Endodermal cell (in vitro differentiated cells): Measurements from ENCODE around the gene KLHL17. TPM values are rescaled to one million over a fixed set of nuclear protein-coding genes. Genes with fewer than 3 reads are reported as not detected.
"Not testable (repeated sequence)": the region's sequence is repeated elsewhere in the genome, so short reads cannot be mapped to it uniquely, and the experiment has no call there.

Experiments
- DNase-seq: peaks from one replicate; pipeline ENCODE4 v3.0.0-alpha.2; 2017
- H3K27ac ChIP-seq: 2 replicates; pipeline ENCODE4 v1.5.1; 2013; ENCODE audit warnings: mild to moderate bottlenecking, low read depth, low read length, moderate library complexity
- H3K27me3 ChIP-seq: 2 replicates; pipeline ENCODE4 v1.6.1; 2013; ENCODE audit warnings: mild to moderate bottlenecking, low read length, moderate library complexity; ENCODE audit not compliant: insufficient read depth, control insufficient read depth, poor library complexity, severe bottlenecking
- H3K36me3 ChIP-seq: 2 replicates; pipeline ENCODE4 v1.7.0; 2013; ENCODE audit warnings: mild to moderate bottlenecking, low read length, moderate library complexity; ENCODE audit not compliant: control insufficient read depth, insufficient read depth
- H3K4me1 ChIP-seq: one replicate; pipeline ENCODE4 v1.7.0; 2013; ENCODE audit warnings: low read length; ENCODE audit not compliant: control insufficient read depth, insufficient read depth
- H3K4me3 ChIP-seq: 2 replicates; pipeline ENCODE4 v1.5.1; 2013; ENCODE audit warnings: mild to moderate bottlenecking, low read length, moderate library complexity
- H3K9ac ChIP-seq: 2 replicates; pipeline ENCODE4 v1.6.1; 2013; ENCODE audit warnings: mild to moderate bottlenecking, low read length, moderate library complexity; ENCODE audit not compliant: poor library complexity, severe bottlenecking; ENCODE audit errors: extremely low read depth
- H3K9me3 ChIP-seq: 2 replicates; pipeline ENCODE4 v1.6.1; 2013; ENCODE audit warnings: mild to moderate bottlenecking, low read length, moderate library complexity; ENCODE audit not compliant: control insufficient read depth
- H3K27ac Mint-ChIP-seq: 2 replicates; pipeline ENCODE4 v1.8.0; 2020; ENCODE audit warnings: mixed read lengths
- H3K27me3 Mint-ChIP-seq: 2 replicates; pipeline ENCODE4 v1.8.0; 2021; ENCODE audit warnings: mild to moderate bottlenecking, mixed read lengths; ENCODE audit not compliant: insufficient read depth
- H3K36me3 Mint-ChIP-seq: 2 replicates; pipeline ENCODE4 v1.8.0; 2020; ENCODE audit warnings: low read depth, mixed read lengths
- H3K4me1 Mint-ChIP-seq: 2 replicates; pipeline ENCODE4 v1.8.0; 2020; ENCODE audit warnings: mixed read lengths
- H3K4me3 Mint-ChIP-seq: 2 replicates; pipeline ENCODE4 v1.8.0; 2020; ENCODE audit warnings: mild to moderate bottlenecking, moderate library complexity, mixed read lengths
- H3K9me3 Mint-ChIP-seq: 2 replicates; pipeline ENCODE4 v1.8.0; 2020; ENCODE audit warnings: mild to moderate bottlenecking, mixed read lengths
- WGBS, 2 experiments: methylation state at CpG; one replicate each; pipeline versions ENCODE4 v1.1.5 to v1.1.7; 2013; ENCODE audit warnings: missing lambda C conversion rate in 2 of 2, mixed read lengths in 1 of 2; ENCODE audit not compliant: insufficient coverage in 1 of 2, insufficient read length in 1 of 2; 5-methylcytosine and 5-hydroxymethylcytosine counted together
- total RNA-seq, 2 donors: library from RNA; stranded (reverse); fragmentation: NEBNext Ultra II Directional in 1 of 2; extraction: Animal tissue kit (Norgen Biotek cat#: 25700) in 1 of 2; gene quantifications; 2 replicates in 1 of 2; 3 replicates in 1 of 2; pipeline ENCODE4 v1.2.1, GENCODE V29; 2021
- TF ChIP-seq, protein P1 (sequence below): fragments of 200-600 bp; sonication (generic); conservative IDR thresholded peaks from 2 replicates; pipeline ENCODE4 v1.5.0; 2021; ENCODE audit warnings: antibody characterized with exemption, mild to moderate bottlenecking

The KLHL17 gene
- total RNA-seq, 2 donors from 2014 or later = 49.2 to 58.2 TPM

DNA sequence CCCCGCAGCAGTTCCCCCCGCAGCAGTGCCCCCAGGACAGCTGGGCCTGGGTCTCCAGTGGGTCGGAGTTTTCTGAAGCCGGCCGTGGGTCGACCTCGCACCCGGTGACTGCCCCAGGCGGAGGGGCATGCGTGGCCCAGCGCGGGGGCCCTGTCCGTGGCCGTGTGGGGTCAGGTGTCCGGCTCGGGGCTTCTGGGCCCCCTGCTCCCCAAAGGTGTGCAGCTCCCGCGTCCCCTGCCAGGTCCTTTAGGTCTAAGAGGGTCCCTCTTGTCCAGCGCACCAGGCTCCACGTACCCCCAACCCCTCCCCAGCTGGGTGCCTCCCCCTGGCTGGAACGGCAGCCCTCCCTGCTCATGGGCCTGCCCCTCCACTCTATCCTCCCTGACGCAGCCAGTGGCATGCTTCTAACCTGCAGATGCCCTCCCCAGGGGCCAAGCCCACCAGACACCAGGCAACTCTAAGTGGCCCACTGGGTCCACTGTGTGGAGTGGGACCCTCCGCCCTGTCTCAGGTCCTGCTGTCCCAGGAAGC lies 45.5 kb downstream of the KLHL17 start:
- Mint-ChIP-seq H3K4me3 (peak overlapping the region; percentile 26), H3K4me1 (peaks cover 29% of the 10 kb centered on the region), H3K9me3 (no peaks in the 10 kb centered on the region), H3K27me3 (peaks cover 48% of the 10 kb centered on the region), H3K36me3 (no peaks in the 10 kb centered on the region), H3K27ac (peak overlapping the region; percentile 64)
- TF ChIP-seq, protein P1, sequence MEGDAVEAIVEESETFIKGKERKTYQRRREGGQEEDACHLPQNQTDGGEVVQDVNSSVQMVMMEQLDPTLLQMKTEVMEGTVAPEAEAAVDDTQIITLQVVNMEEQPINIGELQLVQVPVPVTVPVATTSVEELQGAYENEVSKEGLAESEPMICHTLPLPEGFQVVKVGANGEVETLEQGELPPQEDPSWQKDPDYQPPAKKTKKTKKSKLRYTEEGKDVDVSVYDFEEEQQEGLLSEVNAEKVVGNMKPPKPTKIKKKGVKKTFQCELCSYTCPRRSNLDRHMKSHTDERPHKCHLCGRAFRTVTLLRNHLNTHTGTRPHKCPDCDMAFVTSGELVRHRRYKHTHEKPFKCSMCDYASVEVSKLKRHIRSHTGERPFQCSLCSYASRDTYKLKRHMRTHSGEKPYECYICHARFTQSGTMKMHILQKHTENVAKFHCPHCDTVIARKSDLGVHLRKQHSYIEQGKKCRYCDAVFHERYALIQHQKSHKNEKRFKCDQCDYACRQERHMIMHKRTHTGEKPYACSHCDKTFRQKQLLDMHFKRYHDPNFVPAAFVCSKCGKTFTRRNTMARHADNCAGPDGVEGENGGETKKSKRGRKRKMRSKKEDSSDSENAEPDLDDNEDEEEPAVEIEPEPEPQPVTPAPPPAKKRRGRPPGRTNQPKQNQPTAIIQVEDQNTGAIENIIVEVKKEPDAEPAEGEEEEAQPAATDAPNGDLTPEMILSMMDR = no peak
- Histone ChIP-seq H3K9ac (no peak overlapping the region), H3K27ac (no peak overlapping the region), H3K27me3 (no peaks in the 10 kb centered on the region), H3K4me3 (no peak overlapping the region), H3K36me3 (no peaks in the 10 kb centered on the region), H3K4me1 (peaks cover 27% of the 10 kb centered on the region), H3K9me3 (no peaks in the 10 kb centered on the region)
- no peak for DNase-seq
- WGBS, 2 experiments = 72 to 77% methylated on average over 14 to 23 of the region's 23 CpGs

- peaks cover 27% of the 10 kb centered on the region for H3K4me1 ChIP-seq
- H3K27me3 ChIP-seq = no peaks in the 10 kb centered on the region
- Mint-ChIP-seq H3K27ac (peak overlapping the region; percentile 64), H3K9me3 (no peaks in the 10 kb centered on the region), H3K4me3 (peak overlapping the region; percentile 26), H3K4me1 (peaks cover 29% of the 10 kb centered on the region), H3K36me3 (no peaks in the 10 kb centered on the region), H3K27me3 (peaks cover 42% of the 10 kb centered on the region)
- TF ChIP-seq, protein P1 = no peak
- H3K9me3 ChIP-seq = no peaks in the 10 kb centered on the region
- DNase-seq = peak; percentile 71
- H3K9ac ChIP-seq = no peak overlapping the region
- no peak overlapping the region for H3K27ac ChIP-seq
- no peaks in the 10 kb centered on the region for H3K36me3 ChIP-seq
- 89 to 91% methylated on average over 35 to 37 of the region's 37 CpGs for WGBS, 2 experiments
- H3K4me3 ChIP-seq = no peak overlapping the region
Measured at GRCh38 chr1:1006305-1007159, 46.1 kb downstream of the KLHL17 start.

GRCh38 chr1:1010131-1010530 lies 49.7 kb downstream of the KLHL17 start:
- H3K27ac Mint-ChIP-seq, H3K4me3 Mint-ChIP-seq, H3K36me3 Mint-ChIP-seq, H3K9me3 ChIP-seq, H3K9me3 Mint-ChIP-seq, H3K27ac ChIP-seq, DNase-seq, H3K36me3 ChIP-seq, H3K27me3 ChIP-seq, H3K4me3 ChIP-seq, H3K9ac ChIP-seq: not testable (repeated sequence)
- H3K27me3 Mint-ChIP-seq = peaks cover 29% of the 10 kb centered on the region
- peaks cover 14% of the 10 kb centered on the region for H3K4me1 ChIP-seq
- WGBS, 2 experiments = 98% methylated on average over 6 to 7 of the region's 8 CpGs
- peaks cover 27% of the 10 kb centered on the region for H3K4me1 Mint-ChIP-seq
